ENCODE data around the gene TRPT1.
"Not testable (repeated sequence)": the region's sequence is repeated elsewhere in the genome, so short reads cannot be mapped to it uniquely, and the experiment has no call there.

Gene TRPT1

DNA sequence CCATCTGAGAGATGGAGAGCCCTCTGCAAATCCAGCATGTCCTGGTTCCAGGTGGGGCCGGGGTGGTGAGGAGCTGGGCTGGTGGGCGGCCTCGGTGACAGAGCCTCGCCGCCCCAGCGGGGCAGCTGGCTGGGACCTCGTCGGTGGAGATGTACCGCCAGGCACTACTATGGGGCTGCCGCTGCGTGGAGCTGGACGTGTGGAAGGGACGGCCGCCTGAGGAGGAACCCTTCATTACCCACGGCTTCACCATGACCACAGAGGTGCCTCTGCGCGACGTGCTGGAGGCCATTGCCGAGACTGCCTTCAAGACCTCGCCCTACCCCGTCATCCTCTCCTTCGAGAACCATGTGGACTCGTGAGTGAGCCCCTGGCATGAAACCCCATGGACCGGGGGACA is 32.4 kb upstream of the TRPT1 start:
- DNase-seq = no peak

GRCh38 chr11:64256300-64256699 is 30.3 kb upstream of the TRPT1 start:
- DNase-seq = no peak

- no peak for DNase-seq
These were observed 29.4 kb upstream of the TRPT1 start for GRCh38 chr11:64255135-64256128.

DNA sequence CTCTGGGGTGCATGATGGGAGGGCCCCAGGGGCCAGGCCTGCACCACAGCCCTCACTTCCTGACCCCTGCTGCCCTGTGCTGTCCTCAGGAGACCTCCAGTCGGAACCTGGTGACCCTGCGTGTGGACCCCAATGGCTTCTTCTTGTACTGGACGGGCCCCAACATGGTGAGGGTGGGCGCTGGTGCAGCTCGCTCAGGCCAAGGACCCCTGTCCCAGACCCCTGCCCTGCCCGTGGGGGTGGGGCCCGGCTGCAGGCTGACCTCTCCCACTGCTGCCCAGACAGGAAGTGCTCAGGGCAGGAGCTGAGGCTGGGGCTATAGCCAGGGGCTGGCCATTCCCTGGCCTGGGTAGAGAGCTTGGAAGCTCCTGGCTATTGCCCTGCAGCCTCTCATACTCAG is 28.3 kb upstream of the TRPT1 start:
- DNase-seq = no peak

- no peak for DNase-seq
These were observed 27.5 kb upstream of the TRPT1 start for GRCh38 chr11:64253481-64253880.

GRCh38 chr11:64253043-64253442 is 27.1 kb upstream of the TRPT1 start:
- no peak for DNase-seq

DNA sequence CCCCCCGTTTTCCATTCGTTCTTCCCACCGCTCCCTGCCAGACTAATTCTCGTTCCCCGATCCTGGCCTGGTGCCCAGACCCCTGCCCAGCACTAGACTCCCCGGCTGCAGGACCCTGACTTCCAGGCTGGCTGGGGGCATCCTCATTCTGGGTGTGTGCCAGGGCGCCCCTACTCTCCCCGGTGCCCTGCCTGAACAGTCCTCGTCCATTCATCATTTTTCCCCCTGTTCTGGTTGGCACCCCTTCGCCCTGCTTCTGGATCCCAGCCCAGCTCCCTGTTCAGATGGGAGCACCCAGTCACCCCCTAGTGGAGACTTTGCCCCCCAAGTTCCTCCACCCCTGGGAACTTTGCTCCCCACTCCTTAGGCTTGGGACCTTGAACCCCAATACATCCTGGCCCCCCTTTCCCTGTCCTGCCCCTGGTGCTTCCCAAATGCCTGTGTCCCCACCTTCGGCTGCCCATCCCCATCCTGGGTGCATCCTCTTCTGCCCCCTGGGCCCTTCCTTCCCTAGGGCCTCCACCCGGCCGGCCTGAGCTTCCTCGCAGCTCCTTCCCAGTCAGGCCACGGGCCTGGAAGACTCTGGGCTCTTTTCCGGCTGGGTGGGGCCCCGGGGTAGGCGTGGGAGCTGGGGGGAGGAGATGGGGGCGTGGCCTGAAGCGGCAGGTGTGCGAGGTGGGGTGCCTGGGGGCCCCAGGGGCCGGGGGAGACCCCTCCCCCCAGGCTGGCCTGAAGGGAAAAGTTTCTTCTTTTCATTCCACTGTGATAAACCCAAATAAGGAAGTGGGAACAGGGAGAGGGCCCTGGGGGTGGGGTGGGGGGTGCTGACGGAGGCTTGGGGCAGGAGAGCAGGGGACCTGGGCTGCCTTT is 26.3 kb upstream of the TRPT1 start:
- no peak for DNase-seq

DNA sequence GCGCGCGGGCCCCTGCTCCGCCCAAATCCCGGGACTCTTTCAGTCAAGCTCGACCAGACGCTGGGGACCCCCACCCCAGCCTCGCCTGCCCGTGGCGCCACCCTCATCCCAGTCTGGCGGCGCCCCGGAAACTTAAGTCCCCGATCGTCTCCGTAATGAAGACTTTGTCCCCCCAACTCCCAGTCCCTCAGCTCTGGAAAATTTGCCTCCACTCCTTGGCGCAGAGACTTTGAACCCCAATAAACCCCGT is 25.7 kb upstream of the TRPT1 start:
- no peak for DNase-seq

- DNase-seq = peak; percentile 54 to 71
These were observed 25.2 kb upstream of the TRPT1 start, which contains the start of gene PLCB3 for GRCh38 chr11:64251016-64251752. Gene PLCB3, plus strand, starts transcription at chr11:64251530. Its CDS starts 120 bp downstream, at chr11:64251650.

DNA sequence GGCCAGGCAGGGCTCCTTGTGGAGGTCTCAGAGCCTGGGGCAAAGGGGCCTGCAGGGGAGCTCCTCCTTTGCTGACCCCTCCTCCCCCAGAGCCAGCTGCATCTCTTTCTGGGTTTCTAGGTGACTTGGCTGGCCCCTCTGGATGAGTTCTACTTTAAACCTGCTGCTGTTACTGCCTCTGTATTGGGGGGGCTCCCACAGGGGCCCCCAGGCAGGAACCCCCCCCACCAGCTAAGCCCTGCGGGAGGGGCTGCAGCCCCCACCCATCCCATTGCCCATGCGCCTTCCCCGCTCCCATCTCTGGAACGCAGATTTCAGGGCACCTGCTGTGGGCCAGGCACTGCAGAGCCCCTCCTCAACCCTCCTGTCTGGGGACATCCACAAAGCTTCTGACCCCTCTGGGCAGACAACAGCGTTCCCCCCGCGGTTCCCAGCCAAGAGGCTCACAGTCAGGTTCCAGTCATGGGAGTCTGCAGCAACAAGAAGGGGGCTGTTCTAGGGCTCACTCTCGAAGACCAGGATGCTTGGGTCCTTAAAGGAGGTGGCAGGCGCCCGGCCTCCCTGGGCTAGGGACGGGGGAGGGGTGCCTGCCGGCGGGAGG is 24.5 kb upstream of the TRPT1 start:
- DNase-seq = no peak

DNA sequence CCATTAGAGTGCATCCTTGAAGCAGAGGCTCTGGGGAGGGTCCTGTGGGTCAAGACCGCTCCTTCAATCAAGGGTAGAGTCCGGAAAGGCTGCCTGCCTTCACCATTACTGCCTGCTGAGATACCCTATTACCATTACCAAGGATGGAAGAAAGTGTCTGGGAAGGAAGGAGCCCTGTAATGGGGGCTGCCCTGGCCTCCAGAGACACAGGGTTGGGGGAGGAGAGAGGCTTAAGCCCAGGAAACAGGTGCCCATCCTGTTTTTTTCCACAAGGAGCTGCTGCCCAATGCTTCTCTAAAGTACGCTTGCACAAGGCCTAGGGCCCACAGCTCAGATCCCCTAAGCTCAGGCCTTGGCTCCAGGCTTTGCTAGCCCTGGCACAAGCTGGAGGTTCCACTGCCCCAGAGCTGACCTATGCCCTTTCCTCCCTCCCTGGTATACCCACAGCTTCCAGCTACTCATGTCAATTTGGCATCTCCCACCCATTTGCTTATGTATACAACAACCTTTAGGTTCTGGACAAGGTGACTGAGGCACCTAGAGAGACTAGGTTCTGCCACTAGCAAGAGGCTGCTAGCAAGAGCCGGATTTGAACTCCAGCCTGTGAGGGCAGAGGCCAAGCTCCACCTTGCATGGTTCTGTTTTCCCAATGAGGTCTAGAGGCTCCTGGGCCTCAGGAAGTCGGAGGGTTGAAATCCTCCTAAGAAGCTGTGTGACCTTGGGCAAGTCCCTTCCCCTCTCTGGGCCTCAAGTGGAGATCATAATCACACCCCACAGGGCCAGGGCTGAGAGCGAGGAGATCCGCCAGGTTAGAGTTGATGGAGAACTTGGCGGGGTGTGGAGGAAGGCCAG is 23.8 kb upstream of the TRPT1 start:
- DNase-seq = no peak

GRCh38 chr11:64249038-64249437 is 23.1 kb upstream of the TRPT1 start:
- DNase-seq = no peak

GRCh38 chr11:64248578-64248977 is 22.6 kb upstream of the TRPT1 start:
- DNase-seq = no peak

GRCh38 chr11:64247729-64248531 is 21.9 kb upstream of the TRPT1 start:
- no peak for DNase-seq

- DNase-seq = peak; percentile 81 to 84
These were observed 21.1 kb upstream of the TRPT1 start, which contains the start of gene PPP1R14B for GRCh38 chr11:64246871-64247728. Gene PPP1R14B, minus strand, starts transcription at chr11:64246943. Its CDS starts 270 bp downstream, at chr11:64246673.

DNA sequence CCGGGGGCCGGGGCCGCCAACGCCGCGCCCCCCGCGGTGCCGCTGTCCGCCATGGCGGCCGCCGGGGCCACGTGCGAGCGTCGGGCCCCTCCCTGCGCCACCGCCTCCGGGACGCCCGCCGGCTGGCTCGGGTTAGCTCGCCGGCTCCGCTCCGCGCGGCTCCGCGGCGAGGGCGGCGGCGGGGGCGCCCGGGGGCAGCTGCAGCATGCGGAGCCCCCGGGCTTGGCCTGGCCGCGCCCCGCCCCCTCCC is 20.6 kb upstream of the TRPT1 start:
- not testable (repeated sequence) for DNase-seq

DNA sequence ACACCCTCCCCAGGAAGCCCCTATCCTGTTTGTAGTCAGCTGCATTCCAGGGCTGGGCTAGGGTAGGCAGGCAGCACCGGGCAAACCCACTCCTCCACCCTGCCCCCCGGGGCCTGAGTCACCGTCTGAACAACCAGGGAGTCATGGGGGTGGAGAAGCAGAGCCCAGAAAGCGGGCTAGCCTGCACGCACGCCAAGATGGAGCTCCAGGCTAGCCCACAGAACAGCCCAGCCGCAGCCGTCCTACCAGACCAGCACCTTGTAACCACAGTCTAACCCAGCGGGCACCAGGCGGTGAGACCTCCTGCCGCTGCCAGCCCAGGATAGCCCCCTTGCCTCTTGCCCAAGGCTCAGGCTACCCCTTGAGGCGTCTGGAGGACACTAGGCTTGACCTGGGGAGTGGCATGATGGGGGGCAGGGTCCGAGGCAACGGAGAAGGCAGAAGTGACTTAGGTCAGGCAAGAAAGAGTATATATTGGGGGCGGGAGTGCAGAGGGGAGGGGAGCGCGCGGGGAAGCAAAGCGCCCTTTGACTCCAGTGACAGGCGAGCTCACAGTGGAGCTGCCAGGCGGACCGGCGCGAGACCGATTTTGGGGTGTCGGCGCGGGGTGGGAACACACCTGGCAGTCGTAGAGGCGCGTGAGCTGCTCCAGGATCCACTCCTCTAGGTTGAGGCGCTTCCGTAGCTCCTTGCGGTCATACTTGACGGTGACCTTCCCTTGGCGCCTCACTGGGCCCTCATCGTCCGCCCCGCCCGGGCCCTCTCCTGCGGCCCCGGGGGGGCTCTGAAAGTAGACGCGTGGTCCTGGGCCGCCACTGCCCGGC is 20.0 kb upstream of the TRPT1 start:
- DNase-seq = peak; percentile 80 to 92

GRCh38 chr11:64245401-64245796 is 19.4 kb upstream of the TRPT1 start:
- DNase-seq = peak in 1 of 2 experiments; percentile 17

GRCh38 chr11:64244966-64245365 is 19.0 kb upstream of the TRPT1 start:
- DNase-seq = no peak
